Kidney epithelial cell (primary cell): ENCODE measurements around the gene KIAA1671. TPM values are rescaled to one million over a fixed set of nuclear protein-coding genes. Genes with fewer than 3 reads are reported as not detected.
"Not testable (repeated sequence)": the region's sequence is repeated elsewhere in the genome, so short reads cannot be mapped to it uniquely, and the experiment has no call there.

Experiments used
- DNase-seq: peaks from one replicate; pipeline ENCODE4 v3.0.0-alpha.2; 2010; ENCODE audit warnings: low read depth
- H3K27me3 ChIP-seq: 2 replicates; pipeline ENCODE4 v1.6.0; 2011; ENCODE audit warnings: low read length; ENCODE audit not compliant: control insufficient read depth, insufficient read depth
- H3K36me3 ChIP-seq: 2 replicates; pipeline ENCODE4 v1.5.1; 2011; ENCODE audit warnings: low read length; ENCODE audit not compliant: control insufficient read depth, insufficient read depth
- H3K4me3 ChIP-seq: 2 replicates; pipeline ENCODE4 v1.5.1; 2011; ENCODE audit warnings: low read depth, mild to moderate bottlenecking, control low read depth, low read length
- CTCF ChIP-seq: IDR thresholded peaks from 2 replicates; pipeline ENCODE4 v1.5.1; 2011; ENCODE audit warnings: mild to moderate bottlenecking, moderate library complexity, low read length, control low read depth, inconsistent platforms; ENCODE audit not compliant: insufficient read depth, poor library complexity, severe bottlenecking
- total RNA-seq: library from RNA; depleted of rRNA; stranded (reverse); fragments of >200 nt; gene quantifications from 2 replicates; pipeline ENCODE4 v1.2.3, GENCODE V29; 2015

KIAA1671 gene
- total RNA-seq, 1 donor from 2014 or later, result 32.3 TPM

GRCh38 chr22:25232301-25232700 is 279.8 kb downstream of the KIAA1671 start:
- DNase-seq, result no peak
- Histone ChIP-seq H3K36me3 (no peaks in the 10 kb centered on the region), H3K4me3 (no peak overlapping the region), H3K27me3 (peaks cover 5% of the 10 kb centered on the region)
- no peak for TF ChIP-seq CTCF

DNA sequence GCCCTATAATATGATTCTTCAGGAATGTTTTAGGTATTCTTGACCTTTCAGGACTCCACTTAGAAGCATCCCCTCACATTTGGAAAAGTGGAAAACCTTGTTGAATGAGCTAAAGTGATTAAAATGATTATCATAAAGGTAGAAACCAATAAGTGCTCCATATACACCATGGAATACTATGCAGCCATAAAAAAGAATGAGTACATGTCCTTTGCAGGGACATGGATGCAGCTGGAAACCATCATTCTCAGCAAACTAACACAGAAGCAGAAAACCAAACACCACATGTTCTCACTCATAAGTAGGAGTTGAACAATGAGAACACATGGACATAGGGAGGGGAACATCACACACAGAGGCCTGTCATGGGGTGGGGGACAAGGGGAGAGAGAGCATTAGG is 281.2 kb downstream of the KIAA1671 start:
- not testable (repeated sequence) for DNase-seq, H3K4me3 ChIP-seq, H3K36me3 ChIP-seq

DNA sequence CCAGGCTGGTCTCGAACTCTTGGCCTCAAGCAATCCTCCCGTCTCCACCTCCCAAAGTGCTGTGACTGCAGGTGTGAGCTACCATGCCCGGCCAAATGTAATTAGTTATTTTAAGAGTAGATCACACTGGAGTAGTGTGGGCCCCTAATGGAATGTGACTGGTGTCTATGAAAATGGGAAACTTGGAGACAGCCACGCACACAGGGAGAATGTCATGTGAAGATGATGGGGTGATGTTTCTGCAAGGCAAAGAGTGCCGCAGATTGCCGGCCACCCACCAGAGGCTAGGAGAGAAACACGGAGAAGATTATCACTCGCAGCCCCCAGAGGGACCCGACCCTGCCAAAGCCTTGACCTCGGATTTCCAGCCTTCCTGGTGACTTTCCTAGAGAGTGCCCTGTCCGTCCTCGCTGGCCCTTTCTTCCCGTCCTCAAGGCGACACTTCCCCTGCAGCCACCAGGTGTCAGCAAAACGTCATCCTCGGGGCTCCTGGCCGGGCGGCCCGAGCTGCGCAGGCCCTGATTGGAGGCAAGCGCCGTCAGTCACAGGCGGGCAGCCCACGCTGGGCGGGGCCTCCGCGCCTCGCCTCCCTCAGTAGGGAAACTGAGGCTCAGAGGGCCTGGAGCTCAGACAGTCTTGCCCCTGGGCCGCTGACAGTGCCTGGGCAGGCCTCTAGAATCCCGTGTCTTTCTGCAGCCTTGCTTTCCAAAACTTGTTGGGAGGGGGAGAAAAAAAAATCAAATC is 283.2 kb downstream of the KIAA1671 start:
- H3K27me3 ChIP-seq, result peaks cover 5% of the 10 kb centered on the region
- peak; percentile 80 for TF ChIP-seq CTCF
- H3K4me3 ChIP-seq, result no peak overlapping the region
- DNase-seq, result peak; percentile 14
- no peaks in the 10 kb centered on the region for H3K36me3 ChIP-seq

More for the DNA sequence above, 281.2 kb downstream of the KIAA1671 start:
- not testable (repeated sequence) for H3K27me3 ChIP-seq

- Histone ChIP-seq H3K27me3 (peaks cover 5% of the 10 kb centered on the region), H3K4me3 (no peak overlapping the region), H3K36me3 (no peaks in the 10 kb centered on the region)
- TF ChIP-seq CTCF, result no peak
- DNase-seq, result no peak
Measured at GRCh38 chr22:25236417-25236816, 283.9 kb downstream of the KIAA1671 start.

DNA sequence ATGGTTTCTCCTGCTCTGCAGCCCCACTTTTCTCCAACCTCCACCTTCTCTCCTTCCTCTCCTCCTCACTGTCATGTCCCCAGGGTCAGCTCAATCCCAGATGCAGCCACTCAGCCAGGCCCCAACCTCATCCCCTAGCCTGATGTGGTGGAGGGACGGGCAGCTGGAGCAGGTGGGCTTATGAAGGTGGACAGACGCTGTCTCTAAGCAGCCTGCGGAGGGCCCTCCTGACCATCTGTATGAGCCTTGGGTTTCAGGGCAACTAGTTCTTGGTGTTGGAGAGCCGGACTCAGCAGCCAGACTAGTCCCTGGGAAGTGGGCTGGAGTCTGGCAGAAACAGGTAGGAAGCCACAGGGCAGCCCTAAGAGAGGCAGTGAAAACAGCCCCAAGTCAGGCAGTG is 285.0 kb downstream of the KIAA1671 start:
- H3K27me3 ChIP-seq, result peaks cover 5% of the 10 kb centered on the region
- no peak for TF ChIP-seq CTCF

GRCh38 chr22:25238058-25238457 is 285.5 kb downstream of the KIAA1671 start:
- not testable (repeated sequence) for H3K27me3 ChIP-seq, H3K36me3 ChIP-seq, H3K4me3 ChIP-seq, DNase-seq

More for the DNA sequence above, 285.0 kb downstream of the KIAA1671 start:
- DNase-seq, result no peak
- Histone ChIP-seq H3K36me3 (no peaks in the 10 kb centered on the region), H3K4me3 (no peak overlapping the region)

Other genes starting within 250 kb of the KIAA1671 start
- gene PIWIL3, start 178.0 kb upstream of the KIAA1671 start, total RNA-seq, result not detected in 2 replicates
- 0.25 and 0.55 TPM in 2 replicates for gene SGSM1, start 146.5 kb upstream of the KIAA1671 start, total RNA-seq
- not detected in 2 replicates for gene LHFPL7, start 6.0 kb upstream of the KIAA1671 start, total RNA-seq
- gene CRYBB3, start 247.1 kb downstream of the KIAA1671 start, total RNA-seq, result 0.82 TPM in 1 of 2 replicates, not detected in the other